ENCODE results near the gene PLXNA4. TPM values are rescaled to one million over a fixed set of nuclear protein-coding genes. Genes with fewer than 3 reads are reported as not detected.

The PLXNA4 gene
- total and polyA plus RNA-seq, 9 of the 15 experiments (the other 6 are each of a cell fraction or from before 2014, with no cell fraction given), result under 0.01 to 0.09 TPM; not detected in 7

- no peaks in the 10 kb centered on the region for H3K36me3 ChIP-seq (ENCODE audit: control insufficient read depth, insufficient read depth, low read length)
- H3K27ac ChIP-seq (ENCODE audit: extremely low read depth, low read depth, low read length), result no peak overlapping the region
- no peaks in the 10 kb centered on the region for H3K4me1 ChIP-seq (replicated peaks in 1 of 2; ENCODE audit: control insufficient read depth in 2 of 2, insufficient read depth in 2 of 2, low read length in 2 of 2)
- H4K20me1 ChIP-seq (replicated peaks; ENCODE audit: control insufficient read depth, insufficient read depth, low read length), result peaks cover 3% of the 10 kb centered on the region; the same call in 1 of the 2 replicates
- intact Hi-C loops (cut with micrococcal nuclease) (no loop called here), in situ Hi-C loops (cut with MboI) (no loop called here)
- H3K9ac ChIP-seq (ENCODE audit: insufficient read depth in 1 of 2, low read depth in 2 of 2, low read length in 2 of 2), result no peak overlapping the region
- ATAC-seq, result peak; percentile 99
- no peaks in the 10 kb centered on the region for H3K79me2 ChIP-seq (ENCODE audit: control insufficient read depth, insufficient read depth, low read length)
- ChIA-PET POLR2A (interaction anchor here (0.6 to 1.1 kb wide), 4 partner anchors 9 to 423 kb away, joined by 3 to 4 read pairs (median 4); no protein-coding TSS in a partner anchor), CTCF (ENCODE audit: low intra/inter-chr PET ratio) (no interaction called here)
- H3K9me1 ChIP-seq (ENCODE audit: control insufficient read depth, insufficient read depth, low read length), result no peaks in the 10 kb centered on the region
- DNase-seq (ENCODE audit: extremely low read depth in 1 of 4, low spot score in 3 of 4), result peak; percentile 70 to 80 (median 76)
- 2% methylated on average over 11 of the region's 11 CpGs for WGBS (ENCODE audit: insufficient coverage, low coverage, missing lambda C conversion rate)
- no peak overlapping the region for H3K4me3 ChIP-seq
- BruUV-seq (replicated peaks), result no TSS peak
- no peak overlapping the region for H2AFZ ChIP-seq (ENCODE audit: low read depth, low read length)
- no peaks in the 10 kb centered on the region for H3K9me3 ChIP-seq (replicated peaks; ENCODE audit: control insufficient read depth, insufficient read depth, low read depth, low read length)
- peak; percentile 98 for FAIRE-seq
- H3K4me2 ChIP-seq (ENCODE audit: insufficient read depth, low read length), result no peak overlapping the region
- peaks cover 0 to 12% of the 10 kb centered on the region in 2 experiments; a peak in 2 of 5 replicates for H3K27me3 ChIP-seq (ENCODE audit: control insufficient read depth in 2 of 2, insufficient read depth in 2 of 2, low read length in 2 of 2)
- no peak for TF ChIP-seq TAF1 (IDR thresholded peaks at IDR 0.05; ENCODE audit: control insufficient read depth, extremely low read depth, insufficient read depth, low read length, severe bottlenecking)
- TF ChIP-seq DEAF1 (CRISPR knock-in tag; IDR thresholded peaks at IDR 0.05), result no peak
- no peak for TF ChIP-seq SMARCE1 (IDR thresholded peaks at IDR 0.05)
- TF ChIP-seq ZFP1 (CRISPR knock-in tag; IDR thresholded peaks at IDR 0.05), result no peak
- TF ChIP-seq CHD2 (IDR thresholded peaks at IDR 0.05; ENCODE audit: low read depth, low read length), result no peak
- TF ChIP-seq NCOR1 (IDR thresholded peaks at IDR 0.05), result no peak
- no peak for TF ChIP-seq ESRRB (CRISPR knock-in tag; IDR thresholded peaks at IDR 0.05; ENCODE audit: borderline replicate concordance)
- no peak for TF ChIP-seq NR2C1 (IDR thresholded peaks at IDR 0.05)
- no peak for TF ChIP-seq NR2C1 (tag; IDR thresholded peaks at IDR 0.05)
- no peak for TF ChIP-seq ILF3 (IDR thresholded peaks at IDR 0.05; ENCODE audit: borderline replicate concordance)
- peak; percentile 47 for TF ChIP-seq REST (IDR thresholded peaks at IDR 0.05; ENCODE audit: borderline replicate concordance)
- TF ChIP-seq REST (CRISPR knock-in tag; IDR thresholded peaks at IDR 0.05; ENCODE audit: low read depth), result no peak
Observed at GRCh38 chr7:132518102-132518838, 58.0 kb downstream of the PLXNA4 start.
